Adrenal gland (tissue), 5 donors: ENCODE data around the gene SLC25A15.

Experiments
- POLR2A ChIP-seq, 2 donors: fragments of 450-650 bp; IDR thresholded peaks; one replicate each; pipeline ENCODE4 v1.6.1; 2017; ENCODE audit warnings: antibody characterized with exemption in 2 of 2, mild to moderate bottlenecking in 2 of 2, moderate library complexity in 1 of 2
- TF ChIP-seq, protein P1 (sequence below), 6 experiments: fragments of 450-650 bp in 4 of 6; fragments of 200-600 bp in 2 of 6; sonication (generic) in 1 of 6; IDR thresholded peaks; 1 replicate in 5 of 6; 2 replicates in 1 of 6; pipeline versions ENCODE4 v1.5.1 to v1.8.0; 2016 to 2021; ENCODE audit warnings: antibody characterized with exemption in 6 of 6, mild to moderate bottlenecking in 2 of 6, moderate library complexity in 1 of 6
- donor health status: DM: no; HTN: no; CAD: no.

DNA sequence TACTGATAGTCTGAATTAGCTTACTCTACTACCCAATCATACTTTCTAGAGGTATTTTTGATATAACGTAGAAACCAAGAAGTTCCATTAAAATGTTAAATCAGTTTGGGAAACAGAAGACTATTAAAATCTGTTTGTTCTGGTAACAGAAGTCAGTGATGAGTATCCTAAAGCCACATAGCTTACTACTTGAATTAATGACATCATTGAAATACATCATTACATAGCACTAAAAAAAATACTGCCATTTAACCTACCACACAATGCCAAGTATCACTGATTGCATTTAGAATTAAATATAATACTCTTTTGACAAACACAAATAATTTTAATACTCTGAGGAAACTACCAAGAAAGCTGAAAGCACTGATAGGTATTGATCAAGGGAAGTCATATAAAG, 23.8 kb upstream of the SLC25A15 start:
- TF ChIP-seq POLR2A (IDR thresholded peaks at IDR 0.05) = no peak
- TF ChIP-seq, protein P1, sequence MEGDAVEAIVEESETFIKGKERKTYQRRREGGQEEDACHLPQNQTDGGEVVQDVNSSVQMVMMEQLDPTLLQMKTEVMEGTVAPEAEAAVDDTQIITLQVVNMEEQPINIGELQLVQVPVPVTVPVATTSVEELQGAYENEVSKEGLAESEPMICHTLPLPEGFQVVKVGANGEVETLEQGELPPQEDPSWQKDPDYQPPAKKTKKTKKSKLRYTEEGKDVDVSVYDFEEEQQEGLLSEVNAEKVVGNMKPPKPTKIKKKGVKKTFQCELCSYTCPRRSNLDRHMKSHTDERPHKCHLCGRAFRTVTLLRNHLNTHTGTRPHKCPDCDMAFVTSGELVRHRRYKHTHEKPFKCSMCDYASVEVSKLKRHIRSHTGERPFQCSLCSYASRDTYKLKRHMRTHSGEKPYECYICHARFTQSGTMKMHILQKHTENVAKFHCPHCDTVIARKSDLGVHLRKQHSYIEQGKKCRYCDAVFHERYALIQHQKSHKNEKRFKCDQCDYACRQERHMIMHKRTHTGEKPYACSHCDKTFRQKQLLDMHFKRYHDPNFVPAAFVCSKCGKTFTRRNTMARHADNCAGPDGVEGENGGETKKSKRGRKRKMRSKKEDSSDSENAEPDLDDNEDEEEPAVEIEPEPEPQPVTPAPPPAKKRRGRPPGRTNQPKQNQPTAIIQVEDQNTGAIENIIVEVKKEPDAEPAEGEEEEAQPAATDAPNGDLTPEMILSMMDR (IDR thresholded peaks at IDR 0.05) = no peak
